ENCODE results near the gene SSPN. TPM values are rescaled to one million over a fixed set of nuclear protein-coding genes. Genes with fewer than 3 reads are reported as not detected.

The SSPN gene
- total RNA-seq, 4 donors from 2014 or later = 13.9 to 27.3 (median 20.1) TPM

DNA sequence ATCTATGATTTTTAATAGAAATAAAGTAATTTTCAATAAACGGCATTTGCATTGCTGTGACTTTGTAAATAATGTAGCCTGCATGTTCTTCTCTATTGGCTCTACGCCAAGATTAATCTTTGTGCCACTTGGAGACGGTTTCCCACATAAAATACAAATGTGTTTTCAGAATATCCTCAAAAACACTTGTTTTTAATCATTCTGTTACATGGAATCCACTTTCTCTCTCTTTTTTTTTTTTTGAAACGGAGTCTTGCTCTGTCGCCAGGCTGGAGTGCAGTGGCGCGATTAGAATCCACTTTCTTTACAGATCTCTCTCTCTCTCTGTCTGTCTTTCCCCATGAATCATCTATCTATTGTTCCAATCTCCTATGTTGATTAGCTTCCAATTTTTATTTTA is 22.8 kb upstream of the SSPN start:
- TF ChIP-seq, protein P1, sequence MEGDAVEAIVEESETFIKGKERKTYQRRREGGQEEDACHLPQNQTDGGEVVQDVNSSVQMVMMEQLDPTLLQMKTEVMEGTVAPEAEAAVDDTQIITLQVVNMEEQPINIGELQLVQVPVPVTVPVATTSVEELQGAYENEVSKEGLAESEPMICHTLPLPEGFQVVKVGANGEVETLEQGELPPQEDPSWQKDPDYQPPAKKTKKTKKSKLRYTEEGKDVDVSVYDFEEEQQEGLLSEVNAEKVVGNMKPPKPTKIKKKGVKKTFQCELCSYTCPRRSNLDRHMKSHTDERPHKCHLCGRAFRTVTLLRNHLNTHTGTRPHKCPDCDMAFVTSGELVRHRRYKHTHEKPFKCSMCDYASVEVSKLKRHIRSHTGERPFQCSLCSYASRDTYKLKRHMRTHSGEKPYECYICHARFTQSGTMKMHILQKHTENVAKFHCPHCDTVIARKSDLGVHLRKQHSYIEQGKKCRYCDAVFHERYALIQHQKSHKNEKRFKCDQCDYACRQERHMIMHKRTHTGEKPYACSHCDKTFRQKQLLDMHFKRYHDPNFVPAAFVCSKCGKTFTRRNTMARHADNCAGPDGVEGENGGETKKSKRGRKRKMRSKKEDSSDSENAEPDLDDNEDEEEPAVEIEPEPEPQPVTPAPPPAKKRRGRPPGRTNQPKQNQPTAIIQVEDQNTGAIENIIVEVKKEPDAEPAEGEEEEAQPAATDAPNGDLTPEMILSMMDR (IDR thresholded peaks at IDR 0.05; ENCODE audit: low read depth) = no peak

DNA sequence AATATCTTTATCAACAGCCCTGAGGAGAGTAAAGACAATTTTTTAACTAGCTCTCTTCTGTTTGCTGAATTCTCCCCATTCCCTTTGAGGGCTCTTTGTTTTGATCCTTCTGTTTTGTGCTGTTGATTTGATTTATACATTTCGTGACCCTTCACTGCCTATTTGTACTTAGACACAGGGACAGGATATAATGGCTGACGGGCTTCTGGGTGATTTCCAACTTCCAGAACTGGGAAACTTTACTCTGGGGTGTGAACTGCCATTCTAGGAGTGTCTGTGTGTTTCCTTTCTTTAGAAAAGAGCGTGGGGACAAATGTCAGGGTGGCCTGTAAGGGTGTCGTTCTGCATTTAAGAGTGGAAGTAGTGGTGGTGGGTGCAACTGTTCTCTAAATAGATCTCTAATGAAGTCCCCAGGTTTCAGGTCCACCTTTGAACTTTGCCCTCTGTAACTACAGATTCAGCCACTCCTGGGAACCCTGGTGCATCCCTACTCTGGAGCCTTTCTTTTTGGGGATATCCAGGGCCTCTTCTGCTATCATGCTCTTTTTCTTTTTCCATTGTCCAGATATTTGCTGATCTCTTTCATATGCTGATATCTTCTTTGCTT is 22.3 kb upstream of the SSPN start:
- TF ChIP-seq, protein P1 (IDR thresholded peaks at IDR 0.05; ENCODE audit: low read depth) = no peak

DNA sequence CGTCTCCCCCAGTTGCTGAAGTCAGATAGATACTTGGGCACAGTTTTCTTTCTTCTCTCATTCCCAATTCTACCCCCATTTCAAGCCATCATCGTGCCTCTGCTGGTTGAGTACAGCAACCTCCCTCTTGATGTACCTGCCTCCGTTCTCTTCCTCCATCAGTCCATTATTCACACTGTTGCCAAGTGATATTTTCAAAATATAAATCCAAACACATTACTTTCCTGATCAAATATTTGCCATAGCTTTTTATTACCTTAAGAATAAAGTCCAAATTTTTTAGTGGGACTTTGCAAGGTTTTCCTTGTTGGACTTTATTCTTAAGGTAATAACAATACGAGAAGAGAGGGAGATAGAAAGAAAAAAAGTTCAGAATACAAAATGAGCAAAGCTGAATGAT is 18.6 kb upstream of the SSPN start:
- TF ChIP-seq, protein P1 (IDR thresholded peaks at IDR 0.05; ENCODE audit: low read depth) = no peak

DNA sequence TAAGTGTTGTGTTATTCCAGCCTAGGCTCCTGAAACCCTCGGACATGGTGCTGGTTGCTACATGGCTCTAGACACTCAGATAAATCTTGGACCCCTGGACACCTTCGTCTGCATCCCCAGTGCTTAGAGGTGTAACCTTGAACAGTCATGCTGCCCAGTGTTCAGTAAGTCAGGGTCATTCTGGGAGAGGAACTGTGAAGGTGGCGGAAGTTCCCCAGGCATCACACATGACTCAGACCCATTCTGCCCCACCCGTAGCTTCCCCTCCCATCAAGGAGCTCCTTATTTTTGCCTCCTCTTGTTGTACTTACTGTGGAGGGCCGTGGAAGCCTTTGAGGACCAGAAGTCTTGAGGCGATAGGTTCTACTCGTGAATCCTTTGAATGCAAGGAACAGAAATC is 18.1 kb upstream of the SSPN start:
- TF ChIP-seq, protein P1 (IDR thresholded peaks at IDR 0.05; ENCODE audit: low read depth) = no peak

DNA sequence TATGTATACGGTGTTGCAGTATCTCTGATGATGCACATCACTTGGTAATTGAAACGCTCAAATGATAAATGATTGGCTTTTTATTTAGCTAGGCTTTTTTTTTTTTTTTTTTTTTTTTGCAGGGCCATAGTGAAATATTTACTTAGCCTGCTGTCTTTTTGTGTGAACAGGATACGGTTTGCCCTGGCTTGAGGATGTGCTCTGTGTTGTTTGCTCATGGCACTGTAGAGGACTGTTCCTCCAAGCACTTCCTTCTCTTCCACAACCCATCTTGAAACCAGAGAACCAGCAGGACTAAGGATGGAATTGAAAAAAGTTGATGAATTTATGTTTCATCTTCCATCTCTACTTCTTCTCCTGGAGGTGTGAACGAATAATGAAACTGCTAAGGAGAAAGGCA is 15.5 kb upstream of the SSPN start:
- TF ChIP-seq, protein P1 (IDR thresholded peaks at IDR 0.05; ENCODE audit: low read depth) = no peak

DNA sequence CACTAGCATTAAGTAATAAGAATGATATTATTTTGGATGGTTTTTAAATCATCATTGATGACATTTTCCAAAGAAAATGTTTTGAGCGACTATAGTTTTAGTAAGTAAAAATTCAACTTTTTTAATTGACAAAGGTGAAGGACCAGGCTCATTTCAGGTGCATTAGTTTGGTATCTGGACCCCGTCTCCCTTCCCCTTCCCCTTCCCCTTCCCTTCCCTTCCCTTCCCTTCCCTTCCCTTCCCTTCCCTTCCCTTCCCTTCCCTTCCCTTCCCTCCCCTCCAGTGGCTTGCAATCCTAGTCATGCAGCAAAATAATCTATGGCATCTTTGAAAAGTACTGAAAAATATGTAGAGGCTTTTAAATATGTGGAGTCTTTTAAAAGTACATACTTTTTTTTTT is 13.0 kb upstream of the SSPN start:
- TF ChIP-seq, protein P1 (IDR thresholded peaks at IDR 0.05; ENCODE audit: low read depth) = no peak

DNA sequence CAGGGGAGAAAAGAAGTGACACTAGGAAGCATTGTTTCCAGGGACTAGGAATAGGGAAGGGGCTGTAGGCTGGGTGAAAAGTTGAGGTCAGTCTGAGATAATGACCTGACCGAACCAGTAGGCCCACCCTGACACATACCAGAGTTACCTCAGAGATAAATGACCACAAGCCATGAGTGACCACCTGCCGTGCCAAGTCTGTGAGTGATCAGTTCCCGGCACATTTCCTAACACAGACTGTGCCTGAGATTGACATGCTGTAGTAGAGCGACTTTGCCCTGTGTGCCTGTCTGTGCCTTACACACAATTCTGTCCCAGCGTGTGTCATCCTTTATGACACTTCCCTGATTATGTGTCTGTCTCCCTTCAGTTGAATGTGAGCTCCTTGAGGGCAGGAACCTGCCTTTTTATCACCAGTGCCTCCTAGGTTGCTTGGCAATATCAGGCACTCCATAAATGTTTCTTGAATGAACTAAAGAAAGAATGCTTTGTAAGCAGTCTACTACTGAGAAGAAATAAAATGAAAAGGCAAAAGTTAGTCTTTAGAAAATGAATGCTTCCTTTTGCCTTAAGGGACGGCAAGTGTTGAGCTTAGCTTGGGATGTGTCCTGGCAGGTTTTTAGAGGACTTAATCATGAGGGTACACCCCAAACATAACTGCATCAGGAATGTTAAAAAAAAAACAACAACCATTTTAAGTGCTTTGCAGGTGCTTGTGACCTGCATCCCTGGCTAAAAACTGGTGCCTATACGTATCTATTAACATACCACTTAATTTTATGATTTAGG is 9.6 kb upstream of the SSPN start:
- TF ChIP-seq, protein P1 (IDR thresholded peaks at IDR 0.05; ENCODE audit: low read depth) = no peak
